ENCODE data around the gene ST6GALNAC6. TPM values are rescaled to one million over a fixed set of nuclear protein-coding genes. Genes with fewer than 3 reads are reported as not detected.
A peak's percentile ranks its signal among the peaks of the same experiment; 100 is the strongest.

ST6GALNAC6 gene
- total RNA-seq, 1 experiment from 2014 or later, result 16.5 TPM

- Mint-ChIP-seq H3K9me3 (ENCODE audit: unreplicated experiment) (no peaks in the 10 kb centered on the region), H3K4me3 (ENCODE audit: unreplicated experiment) (no peak overlapping the region), H3K27ac (ENCODE audit: low read depth, unreplicated experiment) (no peak overlapping the region), H3K27me3 (ENCODE audit: insufficient read depth, unreplicated experiment) (no peaks in the 10 kb centered on the region), H3K4me1 (ENCODE audit: insufficient read depth, unreplicated experiment) (peaks cover 8% of the 10 kb centered on the region), H3K36me3 (ENCODE audit: insufficient read depth, unreplicated experiment) (no peaks in the 10 kb centered on the region)
- no TSS peak for BruUV-seq (replicated peaks)
- CTCF ChIA-PET, result interaction anchor here (0.7 to 1.3 kb wide), 3 partner anchors 44 to 191 kb away, joined by 3 to 4 read pairs (median 3); partner anchors contain the start of gene TOR2A
- POLR2A ChIA-PET, result no interaction called here
- TF ChIP-seq, protein P1, sequence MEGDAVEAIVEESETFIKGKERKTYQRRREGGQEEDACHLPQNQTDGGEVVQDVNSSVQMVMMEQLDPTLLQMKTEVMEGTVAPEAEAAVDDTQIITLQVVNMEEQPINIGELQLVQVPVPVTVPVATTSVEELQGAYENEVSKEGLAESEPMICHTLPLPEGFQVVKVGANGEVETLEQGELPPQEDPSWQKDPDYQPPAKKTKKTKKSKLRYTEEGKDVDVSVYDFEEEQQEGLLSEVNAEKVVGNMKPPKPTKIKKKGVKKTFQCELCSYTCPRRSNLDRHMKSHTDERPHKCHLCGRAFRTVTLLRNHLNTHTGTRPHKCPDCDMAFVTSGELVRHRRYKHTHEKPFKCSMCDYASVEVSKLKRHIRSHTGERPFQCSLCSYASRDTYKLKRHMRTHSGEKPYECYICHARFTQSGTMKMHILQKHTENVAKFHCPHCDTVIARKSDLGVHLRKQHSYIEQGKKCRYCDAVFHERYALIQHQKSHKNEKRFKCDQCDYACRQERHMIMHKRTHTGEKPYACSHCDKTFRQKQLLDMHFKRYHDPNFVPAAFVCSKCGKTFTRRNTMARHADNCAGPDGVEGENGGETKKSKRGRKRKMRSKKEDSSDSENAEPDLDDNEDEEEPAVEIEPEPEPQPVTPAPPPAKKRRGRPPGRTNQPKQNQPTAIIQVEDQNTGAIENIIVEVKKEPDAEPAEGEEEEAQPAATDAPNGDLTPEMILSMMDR (IDR thresholded peaks at IDR 0.05; ENCODE audit: unreplicated experiment), result no peak
- intact Hi-C loops (cut with micrococcal nuclease), result loop anchor here (10.0 kb wide), 1 partner anchor 711 kb away; no protein-coding TSS in a partner anchor
- DNase-seq (ENCODE audit: unreplicated experiment), result no peak
Measured at GRCh38 chr9:127925959-127926905, 26.8 kb upstream of the ST6GALNAC6 start.

GRCh38 chr9:127924736-127925444 is 25.5 kb upstream of the ST6GALNAC6 start:
- no peaks in the 10 kb centered on the region for H3K27me3 Mint-ChIP-seq (ENCODE audit: insufficient read depth, unreplicated experiment)
- no TSS peak for BruUV-seq (replicated peaks)
- intact Hi-C loops (cut with micrococcal nuclease), result loop anchor here (10.0 kb wide), 1 partner anchor 710 kb away; no protein-coding TSS in a partner anchor
- no peaks in the 10 kb centered on the region for H3K36me3 Mint-ChIP-seq (ENCODE audit: insufficient read depth, unreplicated experiment)
- no peak overlapping the region for H3K4me3 Mint-ChIP-seq (ENCODE audit: unreplicated experiment)
- H3K4me1 Mint-ChIP-seq (ENCODE audit: insufficient read depth, unreplicated experiment), result peaks cover 14% of the 10 kb centered on the region
- H3K27ac Mint-ChIP-seq (ENCODE audit: low read depth, unreplicated experiment), result no peak overlapping the region
- TF ChIP-seq, protein P1 (IDR thresholded peaks at IDR 0.05; ENCODE audit: unreplicated experiment), result no peak
- ChIA-PET CTCF (interaction anchor here (0.7 to 1.8 kb wide), 5 partner anchors 15 to 190 kb away, joined by 3 to 6 read pairs (median 3); partner anchors contain the start of gene TOR2A), POLR2A (no interaction called here)
- no peak for DNase-seq (ENCODE audit: unreplicated experiment)
- H3K9me3 Mint-ChIP-seq (ENCODE audit: unreplicated experiment), result no peaks in the 10 kb centered on the region

DNA sequence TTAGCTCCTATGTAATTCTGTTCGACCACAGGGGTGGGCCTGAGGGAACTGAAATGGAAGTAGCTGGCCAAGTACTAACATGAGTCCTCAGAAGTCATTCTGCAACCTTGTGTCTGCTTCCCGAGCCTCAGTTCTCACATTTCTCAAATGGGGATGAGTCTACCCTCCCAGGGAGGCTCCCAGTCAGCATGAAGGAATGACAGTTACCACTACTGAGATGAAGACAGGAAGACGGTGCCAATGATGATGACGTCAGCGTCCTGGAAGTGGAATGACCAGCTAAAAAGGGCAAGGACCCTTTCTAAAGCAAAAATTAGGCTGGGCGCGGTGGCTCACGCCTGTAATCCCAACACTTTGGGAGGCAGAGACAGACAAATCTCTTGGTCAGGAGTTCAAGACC is 24.4 kb upstream of the ST6GALNAC6 start:
- Mint-ChIP-seq H3K27ac (ENCODE audit: low read depth, unreplicated experiment) (no peak overlapping the region), H3K36me3 (ENCODE audit: insufficient read depth, unreplicated experiment) (no peaks in the 10 kb centered on the region), H3K4me1 (ENCODE audit: insufficient read depth, unreplicated experiment) (peaks cover 25% of the 10 kb centered on the region), H3K27me3 (ENCODE audit: insufficient read depth, unreplicated experiment) (no peaks in the 10 kb centered on the region), H3K9me3 (ENCODE audit: unreplicated experiment) (no peaks in the 10 kb centered on the region), H3K4me3 (ENCODE audit: unreplicated experiment) (no peak overlapping the region)
- TF ChIP-seq, protein P1 (IDR thresholded peaks at IDR 0.05; ENCODE audit: unreplicated experiment), result no peak
- DNase-seq (ENCODE audit: unreplicated experiment), result peak; percentile 86
- intact Hi-C loops (cut with micrococcal nuclease), result loop anchor here (10.0 kb wide), 1 partner anchor 709 kb away; no protein-coding TSS in a partner anchor
- ChIA-PET POLR2A (interaction anchor here (0.5 to 0.7 kb wide), 3 partner anchors 21 to 155 kb away, joined by 3 read pairs; no protein-coding TSS in a partner anchor), CTCF (interaction anchor here (0.6 to 5.0 kb wide), 7 partner anchors 10 to 336 kb away, joined by 3 to 51 read pairs (median 4); no protein-coding TSS in a partner anchor)
- no TSS peak for BruUV-seq (replicated peaks)

All from MCF 10A (cell line).